IPS-11a (cell line): ENCODE results near the gene NME4.
"Not testable (repeated sequence)": the region's sequence is repeated elsewhere in the genome, so short reads cannot be mapped to it uniquely, and the experiment has no call there.

ENCODE experiments used
- H3K4me3 ChIP-seq: one replicate; pipeline ENCODE4 v1.5.1; 2013; ENCODE audit warnings: low read depth, low read length, control low read depth

NME4 gene

GRCh38 chr16:397135-397661 lies at the start of gene NME4:
TSS of gene NME4 (plus strand) at chr16:397199. CDS start at chr16:397223, 24 bp downstream.
- peak within 1 kb of the TSS; percentile 48 for H3K4me3 ChIP-seq

DNA sequence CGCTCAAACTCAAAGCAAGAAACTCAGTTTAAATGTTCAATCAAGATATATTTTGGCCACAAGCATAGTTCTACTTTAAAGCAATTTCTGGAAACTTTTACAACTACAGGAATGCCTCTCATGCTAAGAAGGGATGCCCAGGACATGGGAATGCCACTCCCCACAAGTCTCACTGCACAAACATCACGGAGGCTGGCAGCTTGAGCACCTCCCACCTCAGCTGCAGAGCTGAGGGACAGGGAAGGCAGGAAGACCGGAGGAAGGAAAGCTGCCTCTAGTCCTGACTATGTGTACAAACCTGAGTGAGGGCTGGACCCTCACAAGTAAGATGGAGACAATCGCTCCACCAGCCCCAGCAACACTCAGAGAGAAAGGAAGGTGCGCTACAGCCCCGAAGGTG lies 49.8 kb upstream of the NME4 start:
- no peak overlapping the region for H3K4me3 ChIP-seq

GRCh38 chr16:348495-348894 lies 48.5 kb upstream of the NME4 start:
- not testable (repeated sequence) for H3K4me3 ChIP-seq

- H3K4me3 ChIP-seq, result no peak overlapping the region
These were observed 47.8 kb upstream of the NME4 start for GRCh38 chr16:349211-349610.

GRCh38 chr16:350203-350602 lies 46.8 kb upstream of the NME4 start:
- no peak overlapping the region for H3K4me3 ChIP-seq

- peak overlapping the region; percentile 67 for H3K4me3 ChIP-seq
These were observed 45.0 kb upstream of the NME4 start for GRCh38 chr16:351804-352520.

DNA sequence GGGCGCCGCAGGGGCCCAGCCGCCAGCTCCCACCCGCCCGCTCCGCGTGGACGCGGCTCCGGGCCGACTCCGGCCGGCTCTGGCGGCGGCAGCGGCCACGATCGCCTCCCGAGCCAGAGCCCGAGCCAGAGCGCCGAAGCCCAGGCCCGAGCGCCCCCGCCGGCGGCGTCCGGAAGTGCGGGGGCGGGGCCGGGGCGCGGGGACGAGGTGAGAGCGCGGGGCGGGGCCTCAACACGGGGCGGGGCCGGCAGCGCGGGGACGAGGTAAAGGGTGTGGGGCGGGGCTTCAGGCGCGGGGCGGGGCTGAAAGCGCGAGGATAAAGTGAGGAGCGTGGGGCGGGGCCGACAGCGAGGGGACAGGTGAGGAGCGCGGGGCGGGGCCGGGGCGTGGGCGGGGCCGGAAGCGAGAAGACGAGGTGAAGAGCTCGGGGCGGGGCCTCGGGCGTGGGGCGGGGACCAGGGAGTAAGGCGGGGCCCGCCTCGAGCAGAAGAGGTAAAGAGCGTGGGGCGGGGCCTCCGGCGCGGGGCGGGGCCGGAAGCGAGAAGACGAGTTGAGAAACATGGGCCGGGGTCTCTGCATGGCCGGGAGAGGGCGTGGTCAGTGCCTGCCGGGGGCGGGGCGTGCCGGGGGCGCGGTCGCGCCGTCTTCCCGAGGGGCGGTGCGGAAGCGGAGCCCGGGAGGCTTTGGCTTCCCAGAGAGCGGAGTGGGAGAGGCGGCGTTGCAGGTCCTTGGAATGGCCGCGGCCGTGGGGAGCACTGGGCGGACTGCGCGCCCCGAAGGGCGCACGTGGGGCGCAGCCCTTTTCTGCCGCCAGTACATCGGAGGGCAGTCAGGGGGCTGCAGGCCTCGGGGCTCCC lies 44.2 kb upstream of the NME4 start, which contains the start of gene AXIN1:
AXIN1 (minus strand) TSS at position 177 of the 857 bp plus-strand sequence. CDS start 5,698 bp downstream, outside the sequence.
- peak within 1 kb of the TSS; percentile 67 for H3K4me3 ChIP-seq

DNA sequence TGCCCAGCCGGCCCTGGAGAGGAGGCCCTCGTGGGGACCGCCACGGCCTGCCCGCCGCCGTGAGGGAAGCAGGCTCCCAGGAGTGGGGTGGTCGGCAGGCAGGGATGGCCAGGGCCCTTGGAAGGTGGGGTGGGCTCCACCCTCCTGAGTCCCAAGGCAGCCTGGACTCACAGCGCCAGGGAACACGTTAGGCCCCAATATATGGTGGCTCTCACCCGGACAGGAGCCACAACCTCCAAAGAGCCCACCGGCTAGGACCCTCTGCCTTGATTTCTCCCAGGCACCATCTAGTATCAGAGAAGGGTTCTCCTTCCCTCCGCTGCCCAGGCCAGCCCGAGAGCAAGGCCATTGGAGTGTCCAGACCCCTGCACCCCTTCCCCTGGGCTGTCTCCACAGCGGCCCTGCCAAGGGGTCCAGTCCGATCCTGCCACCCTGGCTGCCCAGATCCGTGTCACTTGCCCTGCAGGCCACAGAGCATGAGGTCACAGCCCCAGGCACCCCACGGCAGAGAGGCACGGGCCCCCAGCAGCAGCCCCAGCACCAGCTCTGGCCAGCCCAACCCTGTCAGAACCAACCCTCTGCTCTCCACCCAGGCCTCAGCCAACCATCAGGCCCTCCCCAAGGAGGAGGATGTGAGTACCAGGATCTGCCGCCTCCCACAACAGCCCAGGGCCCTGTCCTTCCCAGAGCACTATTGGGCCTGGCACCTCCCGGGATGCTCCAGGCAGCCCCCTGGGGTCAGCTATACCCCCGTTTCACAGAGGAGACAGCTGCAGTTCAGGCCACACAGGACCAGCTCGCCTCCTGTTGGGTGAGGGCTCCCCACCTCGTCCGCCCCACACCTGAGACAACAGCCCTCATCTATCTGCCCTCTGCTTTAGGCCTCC lies 43.4 kb upstream of the NME4 start:
- H3K4me3 ChIP-seq, result peak overlapping the region; percentile 18

DNA sequence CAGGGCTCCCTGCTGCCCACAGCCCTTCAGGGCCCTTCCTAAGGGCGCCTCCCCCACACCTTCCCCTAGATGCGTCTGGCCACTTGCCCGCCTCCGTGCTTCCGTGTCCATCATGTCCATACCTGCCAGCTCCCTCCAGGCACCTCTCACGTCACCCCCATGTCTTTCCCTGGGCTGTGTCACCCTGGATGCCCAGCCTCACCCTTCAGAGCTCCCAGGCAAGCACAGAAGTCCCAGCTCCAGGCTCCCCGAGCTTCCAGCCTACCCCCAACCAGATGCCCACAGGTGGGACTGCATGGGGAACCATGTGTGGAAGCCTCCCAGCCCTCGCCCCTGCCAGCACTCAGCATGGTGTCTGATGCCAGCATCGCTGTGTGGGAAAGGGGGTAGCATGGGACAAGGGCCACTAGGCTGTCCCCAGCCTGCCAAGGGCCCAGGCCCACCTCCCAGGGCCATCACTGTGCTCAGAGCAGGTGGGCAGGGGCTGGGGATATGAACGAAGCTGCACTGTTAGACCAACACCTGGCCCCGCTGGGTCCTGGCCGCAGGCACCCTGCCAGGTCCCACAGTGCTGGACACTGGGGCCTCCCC lies 42.6 kb upstream of the NME4 start:
- no peak overlapping the region for H3K4me3 ChIP-seq

- no peak overlapping the region for H3K4me3 ChIP-seq
These were observed 42.0 kb upstream of the NME4 start for GRCh38 chr16:354971-355461.

- no peak overlapping the region for H3K4me3 ChIP-seq
These were observed 40.3 kb upstream of the NME4 start for GRCh38 chr16:356741-357140.

DNA sequence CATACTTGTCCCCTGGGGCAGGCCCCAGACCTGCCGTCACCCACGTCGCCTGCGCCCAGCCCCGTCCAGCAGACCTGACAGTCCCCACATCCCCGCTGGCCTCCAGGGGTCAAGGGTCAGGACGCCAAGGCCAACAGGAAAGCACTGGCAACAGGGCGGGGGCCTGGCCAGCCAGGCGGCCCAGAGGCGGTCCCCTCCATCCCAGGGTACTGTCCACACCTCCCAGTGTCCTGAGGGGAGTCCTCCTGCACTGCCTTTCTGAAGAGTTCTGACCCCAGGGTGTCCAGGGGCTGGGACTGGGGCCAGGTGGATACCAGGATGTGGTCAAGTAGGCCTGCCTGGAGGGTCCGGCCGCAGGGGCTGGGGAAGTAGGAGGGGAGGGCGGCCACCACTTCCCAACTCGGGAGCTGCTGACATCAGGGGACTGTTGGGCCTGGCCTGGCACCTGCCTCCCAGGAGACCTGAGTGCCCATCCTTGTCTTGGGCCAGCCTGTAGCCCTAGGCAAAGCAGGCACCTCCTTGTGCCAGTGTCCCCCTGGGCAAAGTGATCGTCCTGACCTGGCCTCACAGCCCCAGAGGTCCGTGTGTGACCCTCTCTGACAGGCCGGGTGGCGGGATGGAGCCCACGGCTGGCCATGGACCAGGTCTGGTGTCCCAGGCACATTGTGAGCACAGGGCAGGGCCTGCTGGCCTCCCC lies 37.8 kb upstream of the NME4 start:
- no peak overlapping the region for H3K4me3 ChIP-seq

- H3K4me3 ChIP-seq, result no peak overlapping the region
These were observed 36.9 kb upstream of the NME4 start for GRCh38 chr16:359871-360697.

DNA sequence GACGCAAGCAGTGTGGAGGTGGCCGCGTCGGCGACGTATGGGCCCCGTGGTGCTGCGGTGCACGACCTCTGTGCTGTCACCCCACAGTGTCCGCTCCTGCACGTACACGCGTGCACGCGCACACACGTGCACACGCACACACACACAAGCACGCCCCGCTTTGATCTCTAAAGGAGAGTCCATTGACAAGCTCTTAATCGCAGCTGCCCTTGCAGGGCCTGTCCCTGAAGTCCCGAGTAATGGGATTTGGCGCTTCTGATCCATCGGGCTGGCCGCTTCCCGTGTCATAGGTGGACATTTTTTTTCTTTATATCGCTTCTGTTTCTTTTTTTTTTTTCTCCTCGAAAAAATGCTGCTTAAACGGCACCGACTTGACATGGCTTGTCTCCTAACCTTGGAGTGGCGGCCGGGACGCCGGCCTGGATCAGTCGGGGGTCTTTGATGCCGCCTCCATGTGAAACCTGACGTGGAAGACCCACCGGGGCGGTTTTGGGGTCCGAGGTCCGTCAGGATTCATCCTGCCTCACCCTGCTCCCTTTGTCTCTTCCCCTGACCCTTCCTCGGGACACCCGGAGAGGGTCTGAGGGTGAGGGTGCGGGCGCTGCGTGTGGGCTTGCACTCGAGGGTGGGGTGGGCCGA lies 36.2 kb upstream of the NME4 start:
- no peak overlapping the region for H3K4me3 ChIP-seq

DNA sequence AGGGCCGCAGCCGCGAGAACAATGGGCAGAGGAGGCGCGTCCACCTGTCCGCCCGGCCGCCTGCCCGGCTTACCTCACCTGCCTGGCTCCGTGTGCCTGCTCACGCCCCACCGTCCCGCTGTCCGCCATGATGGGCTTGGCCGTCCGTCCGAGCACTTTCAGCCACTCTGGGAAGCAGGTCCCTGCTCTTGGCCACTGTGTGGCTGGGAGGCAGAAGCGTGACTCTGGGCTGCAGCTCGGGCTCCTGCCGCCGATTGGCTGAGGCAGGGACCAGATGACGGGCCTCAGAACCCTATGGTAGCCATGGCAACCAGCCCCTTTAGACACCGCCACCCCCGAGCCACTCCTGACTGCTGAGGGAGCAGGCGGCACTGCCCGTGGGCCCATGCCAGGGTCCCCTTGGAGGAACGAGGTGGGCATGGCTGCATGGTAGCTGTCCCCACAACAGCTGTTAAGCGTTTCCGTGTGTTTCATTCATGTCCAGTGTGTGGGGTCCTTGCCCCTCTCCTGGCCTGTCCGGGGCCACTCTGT lies 35.6 kb upstream of the NME4 start:
- no peak overlapping the region for H3K4me3 ChIP-seq

DNA sequence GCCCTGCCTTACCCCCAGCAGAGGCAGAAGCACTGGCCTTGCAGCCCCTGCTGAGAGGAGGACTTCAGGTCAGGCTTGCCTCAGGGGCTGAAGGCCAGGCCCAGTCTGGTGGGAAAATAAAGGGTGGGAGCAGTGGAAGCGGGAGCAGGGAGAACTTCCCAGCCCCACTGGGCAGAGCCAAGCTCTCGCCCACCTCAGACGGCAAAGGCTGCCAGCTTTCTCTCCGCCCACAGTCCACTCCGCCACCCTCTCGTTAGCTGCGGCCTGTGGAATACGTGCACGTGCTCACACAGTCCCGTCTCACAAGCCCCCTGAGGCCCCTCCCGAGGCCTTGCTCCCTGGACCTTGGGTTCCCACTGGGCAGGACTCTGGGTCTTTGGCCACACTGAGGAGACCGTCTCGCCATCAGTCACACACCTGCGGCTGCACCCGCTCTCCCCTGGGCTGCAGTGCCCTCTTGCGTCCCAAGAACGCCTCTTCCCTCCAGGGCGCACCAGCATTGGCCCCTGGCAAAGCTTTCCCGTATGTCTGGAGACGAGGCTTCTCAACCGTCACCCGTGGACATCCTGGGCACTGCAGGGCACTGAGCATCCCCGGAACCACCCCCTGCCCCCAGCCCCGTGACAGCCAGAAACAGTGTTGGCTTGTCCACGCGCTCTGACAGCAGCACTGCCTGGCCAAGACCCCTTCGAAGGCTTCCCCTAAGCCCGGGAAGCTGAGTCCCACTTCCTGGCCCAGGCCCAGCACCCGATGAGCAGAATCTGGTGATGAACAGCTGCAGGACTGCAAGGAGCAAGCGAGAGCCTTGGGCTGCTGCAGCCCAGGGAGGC lies 34.9 kb upstream of the NME4 start:
- no peak overlapping the region for H3K4me3 ChIP-seq

DNA sequence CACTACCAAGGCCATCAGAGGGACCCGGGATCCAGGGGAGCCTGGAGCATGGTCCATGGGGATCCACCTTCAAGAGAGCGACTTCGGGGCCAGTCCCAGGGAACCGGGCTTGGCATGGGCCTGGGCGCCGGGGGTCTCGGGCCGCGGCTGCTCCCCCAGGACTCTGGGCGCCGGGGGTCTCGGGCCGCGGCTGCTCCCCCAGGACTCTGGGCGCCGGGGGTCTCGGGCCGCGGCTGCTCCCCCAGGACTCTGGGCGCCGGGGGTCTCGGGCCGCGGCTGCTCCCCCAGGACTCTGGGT lies 34.3 kb upstream of the NME4 start:
- H3K4me3 ChIP-seq, result not testable (repeated sequence)
